Glomerular endothelial cell (primary cell): ENCODE measurements around the gene TMEM98. TPM values are rescaled to one million over a fixed set of nuclear protein-coding genes. Genes with fewer than 3 reads are reported as not detected.
"Not testable (repeated sequence)": the region's sequence is repeated elsewhere in the genome, so short reads cannot be mapped to it uniquely, and the experiment has no call there.

ENCODE experiments used
- DNase-seq: peaks from one replicate; pipeline ENCODE4 v3.0.0-alpha.2; 2011; ENCODE audit warnings: low read depth, low spot score; ENCODE audit errors: extremely low read depth
- total RNA-seq: library from RNA; depleted of rRNA; stranded (reverse); fragments of >200 nt; gene quantifications from 2 replicates; pipeline ENCODE4 v1.2.3, GENCODE V29; 2015

TMEM98 gene
- total RNA-seq, 1 donor from 2014 or later, result 123 TPM

GRCh38 chr17:32971171-32971570 lies 43.2 kb downstream of the TMEM98 start:
- no peak for DNase-seq

DNA sequence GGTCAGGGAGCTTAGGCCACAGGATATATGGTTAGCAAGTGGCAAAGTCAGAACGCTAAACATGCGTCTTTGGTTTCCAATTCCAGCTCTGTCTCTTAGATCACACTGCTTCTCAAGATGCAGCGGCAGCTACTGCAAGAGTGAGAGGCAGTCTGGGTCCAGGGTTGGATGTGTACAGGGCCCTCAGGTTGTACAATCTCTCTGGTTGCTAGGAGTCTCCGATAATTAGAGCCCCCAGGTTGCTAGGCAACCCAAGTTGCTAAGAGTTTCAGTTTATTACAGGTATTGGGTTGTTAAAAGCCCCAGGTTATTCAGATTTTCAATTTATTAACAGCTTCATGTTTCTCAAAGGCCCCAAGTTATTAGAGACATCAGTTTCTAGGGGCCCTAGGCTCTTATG lies 48.2 kb downstream of the TMEM98 start:
- DNase-seq, result no peak

GRCh38 chr17:32976605-32977004 lies 48.7 kb downstream of the TMEM98 start:
- no peak for DNase-seq

- no peak for DNase-seq
Observed at GRCh38 chr17:32980230-32980629, 52.3 kb downstream of the TMEM98 start.

DNA sequence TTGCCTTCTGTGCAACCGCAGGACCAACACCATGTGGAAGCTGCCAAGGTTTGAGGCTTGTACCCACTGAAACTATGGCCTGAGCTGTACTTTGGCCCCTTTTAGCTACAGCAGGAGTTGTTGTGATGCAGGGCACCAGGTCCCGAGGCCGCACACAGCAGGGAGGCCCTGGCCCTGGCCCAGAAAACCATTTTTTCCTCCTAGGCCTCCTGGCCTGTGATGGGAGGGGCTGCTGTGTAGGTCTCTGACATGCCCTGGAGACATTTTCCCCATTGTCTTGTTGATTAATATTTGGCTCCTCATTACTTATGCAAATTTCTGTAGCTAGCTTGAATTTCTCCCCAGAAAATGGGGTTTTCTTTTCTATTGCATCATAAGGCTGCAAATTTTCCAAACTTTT lies 53.7 kb downstream of the TMEM98 start:
- DNase-seq, result not testable (repeated sequence)

- no peak for DNase-seq
Observed at GRCh38 chr17:32985050-32985756, 57.2 kb downstream of the TMEM98 start.

DNA sequence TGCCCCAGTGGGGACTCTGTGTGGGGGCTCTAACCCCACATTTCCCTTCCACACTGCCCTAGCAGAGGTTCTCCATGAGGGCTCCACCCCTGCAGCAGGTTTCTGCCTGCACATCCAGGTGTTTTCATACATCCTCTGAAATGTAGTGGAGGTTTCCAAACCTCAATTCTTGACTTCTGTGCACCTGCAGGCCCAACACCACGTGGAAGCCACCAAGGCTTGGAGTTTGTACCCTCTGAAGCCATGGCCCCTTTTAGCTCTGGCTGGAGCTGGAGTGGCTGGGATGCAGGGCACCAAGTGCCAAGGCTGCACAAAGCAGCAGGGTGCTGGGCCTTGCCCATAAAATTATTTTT lies 59.5 kb downstream of the TMEM98 start:
- DNase-seq, result not testable (repeated sequence)

- not testable (repeated sequence) for DNase-seq
Observed at GRCh38 chr17:32987868-32988267, 59.9 kb downstream of the TMEM98 start.

GRCh38 chr17:32988481-32989101 lies 60.6 kb downstream of the TMEM98 start:
- no peak for DNase-seq

- no peak for DNase-seq
Observed at GRCh38 chr17:32992321-32993033, 64.5 kb downstream of the TMEM98 start.

GRCh38 chr17:32993977-32994376 lies 66.0 kb downstream of the TMEM98 start:
- no peak for DNase-seq

Other genes with a start within 250 kb of the TMEM98 start
- gene MYO1D, start 51.0 kb upstream of the TMEM98 start, total RNA-seq, result 64.7 and 73.7 TPM in 2 replicates
- gene SPACA3, start 63.7 kb downstream of the TMEM98 start, total RNA-seq, result 0.39 TPM in 1 of 2 replicates, not detected in the other